GM18951 (cell line): ENCODE data around the gene AQP6.

Experiments used
- POLR2A ChIP-seq: IDR thresholded peaks from 4 replicates; pipeline ENCODE4 v1.6.1; 2011; ENCODE audit warnings: mild to moderate bottlenecking; ENCODE audit not compliant: insufficient read length, insufficient read depth; ENCODE audit errors: extremely low read depth
- in situ Hi-C: fragments of 300-500 bp; cut with MboI; formaldehyde crosslinking; loops from one replicate; pipeline ENCODE4 v1.12.0; 2022; ENCODE audit warnings: low sequenced_read_pairs, mixed read lengths, inconsistent platforms; ENCODE audit not compliant: unreplicated experiment

Gene AQP6

DNA sequence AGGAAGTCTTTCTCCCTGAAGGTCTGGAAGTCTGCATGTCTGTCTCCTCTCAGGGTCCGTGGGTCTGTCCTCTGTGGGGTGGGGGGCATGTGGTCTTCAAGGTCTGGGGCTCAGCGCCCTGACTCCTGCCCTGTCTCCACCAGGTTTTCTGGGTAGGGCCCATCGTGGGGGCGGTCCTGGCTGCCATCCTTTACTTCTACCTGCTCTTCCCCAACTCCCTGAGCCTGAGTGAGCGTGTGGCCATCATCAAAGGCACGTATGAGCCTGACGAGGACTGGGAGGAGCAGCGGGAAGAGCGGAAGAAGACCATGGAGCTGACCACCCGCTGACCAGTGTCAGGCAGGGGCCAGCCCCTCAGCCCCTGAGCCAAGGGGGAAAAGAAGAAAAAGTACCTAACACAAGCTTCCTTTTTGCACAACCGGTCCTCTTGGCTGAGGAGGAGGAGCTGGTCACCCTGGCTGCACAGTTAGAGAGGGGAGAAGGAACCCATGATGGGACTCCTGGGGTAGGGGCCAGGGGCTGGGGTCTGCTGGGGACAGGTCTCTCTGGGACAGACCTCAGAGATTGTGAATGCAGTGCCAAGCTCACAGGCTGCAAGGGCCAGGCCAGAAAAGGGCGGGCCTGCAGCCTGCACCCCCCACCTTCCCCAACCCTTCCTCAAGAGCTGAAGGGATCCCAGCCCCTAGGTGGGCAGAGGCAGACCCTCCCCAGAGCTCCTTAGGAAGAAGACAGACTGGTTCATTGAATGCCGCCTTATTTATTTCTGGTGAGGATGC, 7.7 kb upstream of the AQP6 start:
- in situ Hi-C loops = no loop called here
- TF ChIP-seq POLR2A = no peak

DNA sequence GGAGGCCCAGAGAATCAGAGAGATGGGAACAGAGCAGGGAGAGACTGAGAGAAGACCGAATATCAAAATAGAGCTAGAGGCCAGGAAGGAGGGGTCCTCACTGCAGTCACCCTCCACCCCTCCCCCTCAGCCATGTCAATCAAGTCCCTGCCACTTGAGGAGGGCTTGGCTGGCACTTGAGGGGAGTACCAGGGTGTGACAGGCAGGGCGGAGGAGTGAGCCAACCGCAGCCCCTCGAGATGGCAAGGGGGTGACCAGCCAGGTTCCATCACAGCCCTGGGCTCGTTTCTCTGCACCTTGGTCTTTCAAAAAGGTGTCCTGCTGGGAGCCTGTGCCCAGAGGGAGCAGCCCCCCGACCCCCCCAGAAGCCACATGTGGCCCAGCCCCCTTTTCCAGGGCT, 6.9 kb upstream of the AQP6 start:
- in situ Hi-C loops = no loop called here
- TF ChIP-seq POLR2A = no peak

DNA sequence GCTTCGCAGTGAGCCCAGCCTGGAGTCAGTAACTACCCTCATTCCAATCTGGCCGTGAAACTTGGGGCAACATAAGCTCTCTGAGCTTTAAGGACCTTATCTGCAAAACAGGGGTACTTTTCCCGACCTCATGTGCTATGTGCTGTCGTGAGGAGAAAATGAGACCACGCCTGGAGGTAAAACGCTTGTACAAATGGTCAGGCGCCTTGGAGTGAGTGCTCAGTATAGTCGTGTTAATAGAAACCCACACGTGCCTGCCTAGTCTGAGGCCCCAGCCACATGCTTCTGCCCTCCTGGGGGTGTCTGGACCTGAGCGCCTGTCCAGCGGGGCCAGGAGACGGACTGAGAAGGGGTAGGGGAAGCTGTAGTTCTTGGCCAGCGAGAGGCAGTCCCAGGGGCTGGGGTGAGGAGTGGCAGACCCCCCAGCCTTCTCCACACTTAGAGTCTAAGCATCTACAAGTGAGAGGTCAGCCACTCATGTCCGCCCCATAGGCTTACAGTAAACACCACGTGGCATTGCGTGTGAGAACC, 6.2 kb upstream of the AQP6 start:
- no peak for TF ChIP-seq POLR2A
- in situ Hi-C loops = no loop called here

DNA sequence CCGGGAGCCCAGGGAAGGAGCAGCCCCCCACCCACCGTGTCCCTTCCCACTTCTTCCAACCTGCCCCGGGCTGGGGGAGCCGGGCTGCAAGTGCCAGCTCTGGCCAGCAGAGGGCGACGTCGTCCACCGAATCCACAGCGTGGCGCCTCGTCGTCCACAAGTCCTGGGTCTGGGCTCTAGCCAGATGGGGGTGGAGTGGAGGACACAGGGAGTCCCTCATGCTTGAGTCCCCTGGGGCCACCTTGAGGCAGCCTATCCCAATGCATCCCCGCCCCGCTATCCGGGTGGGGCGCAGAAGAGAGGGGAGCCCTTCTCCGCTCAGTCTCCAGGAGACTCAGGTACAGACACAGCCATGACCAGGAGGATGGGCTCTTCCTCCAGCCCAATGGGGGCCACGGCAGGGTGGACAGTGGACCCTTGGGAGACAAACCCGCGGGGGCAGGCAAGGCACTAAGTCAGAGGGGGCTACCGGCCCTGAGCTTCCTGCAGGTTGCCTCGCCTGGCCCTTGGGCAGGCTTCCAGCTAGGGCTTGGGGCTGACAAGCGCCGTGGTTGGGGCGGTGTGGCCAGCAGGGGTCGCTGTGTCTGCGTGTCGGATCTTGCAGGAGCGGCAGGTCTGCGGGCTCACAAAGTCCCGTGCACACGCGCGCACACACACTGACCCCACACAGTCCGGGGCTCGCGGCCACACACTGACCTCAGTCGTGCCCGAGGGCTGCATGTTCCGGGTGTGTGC, 5.5 kb upstream of the AQP6 start:
- in situ Hi-C loops = no loop called here
- no peak for TF ChIP-seq POLR2A

DNA sequence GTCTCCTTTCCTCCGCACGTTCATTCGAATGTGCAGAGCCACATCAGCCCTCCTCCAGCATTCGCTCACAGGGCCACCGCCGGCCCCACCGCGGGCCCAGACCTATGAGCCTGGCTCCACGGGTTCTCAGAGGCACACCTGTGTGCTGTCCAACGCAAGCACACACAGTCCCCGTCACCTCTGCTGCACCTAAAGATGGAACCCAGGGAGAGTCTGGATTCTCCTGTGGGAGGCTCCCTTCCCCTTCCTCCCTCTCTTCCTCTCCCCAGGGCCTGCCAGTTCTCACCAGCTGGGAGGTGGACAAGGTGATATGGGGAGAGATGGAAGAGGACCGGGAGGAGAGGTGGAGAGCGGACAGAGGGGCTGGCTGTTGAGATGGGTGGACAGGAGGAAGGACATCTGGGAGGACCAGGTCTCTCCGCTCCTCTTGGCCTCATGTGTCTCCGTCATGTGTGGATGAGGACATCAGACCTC, 4.9 kb upstream of the AQP6 start:
- in situ Hi-C loops = no loop called here
- no peak for TF ChIP-seq POLR2A

DNA sequence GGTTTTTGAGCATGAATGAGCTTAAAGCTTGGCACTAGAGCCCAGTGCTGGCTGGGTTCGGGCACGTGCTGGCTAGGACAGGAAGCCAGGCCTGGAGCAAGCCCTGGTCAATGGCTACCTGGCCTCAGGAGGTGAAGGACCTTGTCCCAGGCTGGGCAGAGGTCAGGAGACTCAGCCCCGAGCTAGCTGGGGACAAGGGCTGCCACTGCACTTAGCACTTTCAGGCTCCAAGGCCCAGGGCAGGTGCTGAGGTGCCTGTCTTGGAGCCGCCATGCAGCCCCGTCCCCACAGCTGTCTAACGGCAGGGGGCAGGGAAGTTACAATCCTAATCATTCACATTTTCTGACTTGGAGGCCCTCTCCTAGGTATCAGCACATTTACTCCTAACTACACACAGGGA, 4.3 kb upstream of the AQP6 start:
- in situ Hi-C loops = no loop called here
- no peak for TF ChIP-seq POLR2A

DNA sequence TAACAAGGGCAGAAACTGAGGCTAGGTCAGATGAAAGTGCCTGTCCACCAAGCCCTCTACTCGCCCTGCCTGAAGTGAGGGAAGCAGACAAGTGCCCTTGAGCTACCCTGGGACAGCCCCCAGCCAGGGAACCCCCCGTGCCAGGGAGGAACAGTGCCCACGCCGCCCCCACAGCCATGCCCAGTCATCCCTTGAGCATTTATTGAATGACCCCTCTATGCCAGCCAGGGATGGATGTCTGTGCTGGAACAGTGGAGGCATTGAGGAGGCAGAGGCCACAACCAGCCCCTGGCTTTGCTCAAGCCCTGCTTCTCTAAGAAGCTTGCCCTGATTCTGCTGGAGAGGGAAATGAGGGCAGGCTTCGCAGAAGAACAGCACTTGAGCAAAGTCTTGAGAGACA, 3.7 kb upstream of the AQP6 start:
- TF ChIP-seq POLR2A = no peak
- in situ Hi-C loops = no loop called here

DNA sequence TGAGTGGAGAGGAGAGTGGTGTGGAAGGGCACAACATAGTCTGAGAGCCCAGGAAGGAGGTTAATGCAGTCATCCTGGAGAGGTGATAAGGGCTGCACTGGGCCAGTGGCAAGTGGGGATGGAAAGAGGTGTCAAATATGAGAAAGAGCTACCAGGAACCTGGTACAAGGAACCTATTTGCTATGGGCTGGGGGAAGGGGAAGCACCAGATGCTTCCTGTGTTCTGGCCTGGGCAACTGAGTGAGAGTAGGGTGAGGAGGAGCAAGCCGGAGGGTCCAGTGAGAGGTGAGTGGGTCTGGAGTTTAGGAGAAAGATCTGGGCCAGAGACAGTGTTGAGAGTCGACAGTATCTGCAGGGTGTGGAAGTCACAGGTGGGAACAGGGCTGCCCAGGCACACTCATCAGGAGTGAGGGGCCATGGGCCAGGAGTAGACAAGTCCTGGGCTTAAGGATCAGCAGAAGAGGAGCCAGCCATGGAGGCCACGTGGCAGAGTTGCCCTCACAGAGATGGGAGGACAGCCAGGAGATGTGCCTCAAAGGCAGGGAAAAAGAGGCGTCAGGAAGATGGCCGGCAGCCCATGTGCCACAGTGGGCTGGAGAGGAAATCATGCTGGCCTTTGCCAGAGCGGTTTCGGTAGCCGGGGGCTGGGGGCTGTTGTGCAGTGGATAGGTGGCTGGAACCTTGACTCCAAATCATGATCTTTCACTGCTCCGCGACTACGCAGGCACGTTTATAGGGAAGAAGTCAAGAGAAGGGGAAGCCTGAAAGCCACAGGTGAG, 2.9 kb upstream of the AQP6 start:
- TF ChIP-seq POLR2A = no peak
- in situ Hi-C loops = loop anchor here (5.0 kb wide), 1 partner anchor 87 kb away; the partner anchor contains the start of gene ASIC1

DNA sequence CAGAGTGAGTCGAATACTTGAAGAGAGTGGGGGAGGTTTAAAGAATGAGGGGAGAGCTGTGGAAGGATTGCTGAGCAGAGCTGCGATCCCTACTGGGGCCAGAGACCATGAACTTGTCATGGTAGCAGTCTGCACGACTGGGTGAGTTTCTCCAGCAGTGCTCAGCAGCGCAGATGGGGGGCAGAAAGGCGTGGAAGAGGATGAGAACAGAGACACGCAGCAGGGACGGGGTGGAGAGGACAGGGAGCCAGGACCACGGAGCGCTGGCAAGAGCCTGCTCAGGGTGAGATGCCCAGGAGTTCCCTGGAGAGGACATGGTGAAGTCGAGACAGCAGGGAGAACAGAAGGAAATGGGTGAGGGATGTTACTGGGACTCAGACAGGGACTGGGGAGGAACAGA, 2.1 kb upstream of the AQP6 start:
- in situ Hi-C loops = loop anchor here (5.0 kb wide), 1 partner anchor 87 kb away; the partner anchor contains the start of gene ASIC1
- TF ChIP-seq POLR2A = no peak

DNA sequence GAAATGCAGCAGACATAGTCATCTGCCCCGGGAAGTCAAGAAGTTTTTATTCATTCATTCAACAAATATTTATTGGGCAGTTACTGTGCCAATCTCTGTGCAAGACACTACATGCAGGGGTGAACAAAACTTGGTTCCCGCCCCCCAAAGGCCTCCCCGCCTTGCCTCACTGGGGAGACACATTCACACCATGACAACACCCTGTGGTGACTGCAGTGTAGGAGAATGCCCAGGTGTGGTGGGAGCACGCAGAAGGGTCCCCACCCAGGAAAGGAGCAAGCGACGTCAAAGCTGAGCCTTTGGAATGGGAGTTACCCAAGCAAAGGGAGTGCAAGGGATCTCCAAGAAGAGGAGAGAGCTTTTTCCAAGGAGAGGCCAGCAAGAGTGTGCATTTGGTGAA, 1.6 kb upstream of the AQP6 start:
- no peak for TF ChIP-seq POLR2A
- in situ Hi-C loops = loop anchor here (5.0 kb wide), 1 partner anchor 86 kb away; the partner anchor contains the start of gene ASIC1

DNA sequence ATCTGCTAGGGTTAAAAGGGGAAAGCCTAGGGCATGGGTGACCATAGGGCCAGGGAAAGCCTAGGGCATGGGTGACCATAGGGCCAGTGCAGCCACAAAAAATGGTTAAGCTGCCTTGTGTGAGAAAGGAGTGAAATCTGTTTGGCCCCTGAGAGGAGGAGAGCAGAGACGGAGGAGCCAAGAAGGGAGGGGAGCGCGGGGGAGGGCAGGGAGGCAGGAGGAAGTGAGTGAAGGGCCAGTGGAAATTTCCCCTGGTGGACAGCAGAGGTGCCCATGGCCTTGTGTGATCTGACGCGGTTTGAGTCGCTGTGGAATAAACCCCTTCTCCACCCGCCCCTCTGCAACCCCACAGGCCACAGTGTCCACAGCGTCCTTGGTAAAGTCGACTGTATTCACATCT, 618 bp upstream of the AQP6 start:
- in situ Hi-C loops = loop anchor here (5.0 kb wide), 1 partner anchor 85 kb away; the partner anchor contains the start of gene ASIC1
- no peak for TF ChIP-seq POLR2A

DNA sequence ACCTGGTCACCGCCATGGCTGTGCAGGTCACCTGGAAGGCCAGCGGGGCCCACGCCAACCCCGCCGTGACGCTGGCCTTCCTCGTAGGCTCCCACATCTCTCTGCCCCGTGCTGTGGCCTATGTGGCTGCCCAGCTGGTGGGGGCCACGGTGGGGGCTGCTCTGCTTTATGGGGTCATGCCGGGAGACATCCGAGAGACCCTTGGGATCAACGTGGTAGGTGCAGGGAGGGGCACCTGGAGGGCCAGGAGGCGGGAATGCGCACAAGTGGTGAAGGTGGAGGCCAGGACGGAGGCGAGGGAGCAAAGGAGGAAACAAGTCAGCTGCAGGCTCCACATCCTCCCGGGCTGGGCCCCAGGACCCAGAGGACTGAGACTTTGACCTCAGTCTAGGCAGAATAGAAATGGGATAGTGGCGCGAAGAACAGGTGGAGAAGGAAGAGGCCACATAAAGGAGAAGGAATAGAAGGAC, 649 bp downstream of the AQP6 start:
- TF ChIP-seq POLR2A = no peak
- in situ Hi-C loops = loop anchor here (5.0 kb wide), 1 partner anchor 84 kb away; the partner anchor contains the start of gene ASIC1
